OCI-LY1 (cell line): Measurements from ENCODE around the gene MACF1.
"Not testable (repeated sequence)": the region's sequence is repeated elsewhere in the genome, so short reads cannot be mapped to it uniquely, and the experiment has no call there.

Experiments used
- H2AFZ ChIP-seq: fragments of 200-600 bp; sonication (generic), shearing (Covaris generic); 2 replicates; pipeline ENCODE4 v1.6.0; 2014; ENCODE audit warnings: antibody characterized with exemption, mild to moderate bottlenecking, low read length
- H3F3A ChIP-seq: fragments of 200-600 bp; sonication (generic), shearing (Covaris generic); 2 replicates; pipeline ENCODE4 v1.6.0; 2014; ENCODE audit warnings: mild to moderate bottlenecking, antibody characterized with exemption, low read length, moderate library complexity; ENCODE audit not compliant: insufficient read depth
- H3K27ac ChIP-seq: fragments of 200-600 bp; sonication (generic); 2 replicates; pipeline ENCODE4 v1.5.1; 2014; ENCODE audit warnings: low read length, mixed run types, mild to moderate bottlenecking, low read depth; ENCODE audit not compliant: poor library complexity, severe bottlenecking
- H3K27me3 ChIP-seq: fragments of 200-600 bp; sonication (generic); 2 replicates; pipeline ENCODE4 v1.6.0; 2014; ENCODE audit warnings: antibody characterized with exemption, mild to moderate bottlenecking, low read length, moderate library complexity; ENCODE audit not compliant: insufficient read depth
- H3K36me3 ChIP-seq: fragments of 200-600 bp; sonication (generic); 2 replicates; pipeline ENCODE4 v1.6.1; 2014; ENCODE audit warnings: mild to moderate bottlenecking, antibody characterized with exemption, low read length, moderate library complexity, mixed read lengths; ENCODE audit not compliant: insufficient read depth
- H3K4me1 ChIP-seq: fragments of 200-600 bp; sonication (generic); 2 replicates; pipeline ENCODE4 v1.5.1; 2014; ENCODE audit warnings: mild to moderate bottlenecking, low read length, moderate library complexity; ENCODE audit not compliant: insufficient read depth, severe bottlenecking
- H3K4me2 ChIP-seq: fragments of 200-600 bp; sonication (generic), shearing (Covaris generic); 2 replicates; pipeline ENCODE4 v1.6.1; 2014; ENCODE audit warnings: low read length
- H3K4me3 ChIP-seq: fragments of 200-600 bp; sonication (generic); 2 replicates; pipeline ENCODE4 v1.5.1; 2014; ENCODE audit warnings: low read length, low read depth, mild to moderate bottlenecking, mixed read lengths; ENCODE audit not compliant: poor library complexity, severe bottlenecking
- H3K79me2 ChIP-seq: fragments of 200-600 bp; shearing (Covaris generic); 2 replicates; pipeline ENCODE4 v1.6.1; 2016; ENCODE audit warnings: mixed run types, low read length, mixed read lengths; ENCODE audit not compliant: insufficient read depth
- H3K9ac ChIP-seq: fragments of 200-600 bp; sonication (generic), shearing (Covaris generic); 2 replicates; pipeline ENCODE4 v1.6.1; 2014; ENCODE audit warnings: mild to moderate bottlenecking, low read length, mixed read lengths
- H3K9me2 ChIP-seq: fragments of 200-600 bp; sonication (generic), shearing (Covaris generic); 2 replicates; pipeline ENCODE4 v1.6.1; 2014; ENCODE audit warnings: low read depth, mild to moderate bottlenecking, low read length, mixed read lengths
- H3K9me3 ChIP-seq: fragments of 200-600 bp; shearing (Covaris generic); 2 replicates; pipeline ENCODE4 v1.6.1; 2014; ENCODE audit warnings: low read length, mixed read lengths
- H4K20me1 ChIP-seq: fragments of 200-600 bp; sonication (generic), shearing (Covaris generic); 2 replicates; pipeline ENCODE4 v1.6.0; 2016; ENCODE audit warnings: mild to moderate bottlenecking, low read length; ENCODE audit not compliant: insufficient read depth
- EZH2 ChIP-seq: fragments of 200-600 bp; sonication (generic), shearing (Covaris generic); IDR thresholded peaks from 2 replicates; pipeline ENCODE4 v1.8.0; 2017; ENCODE audit warnings: borderline replicate concordance, mixed run types, mild to moderate bottlenecking, antibody characterized with exemption, low read length, moderate library complexity, mixed read lengths
- TF ChIP-seq, protein P1 (sequence below): fragments of 200-600 bp; sonication (generic), shearing (Covaris generic); IDR thresholded peaks from 2 replicates; pipeline ENCODE4 v1.5.1; 2017; ENCODE audit warnings: mild to moderate bottlenecking, antibody characterized with exemption, low read length, moderate library complexity, mixed read lengths

Gene MACF1

GRCh38 chr1:39491146-39491921 is 286.8 kb downstream of the MACF1 start, which contains the start of gene BMP8A:
BMP8A (plus strand) TSS chr1:39491636; CDS start chr1:39491992, 356 bp downstream.
- H3K4me1 ChIP-seq: peaks cover 11% of the 10 kb centered on the region
- H3K9me2 ChIP-seq: no peaks in the 10 kb centered on the region
- no peaks in the 10 kb centered on the region for H4K20me1 ChIP-seq
- TF ChIP-seq, protein P1, sequence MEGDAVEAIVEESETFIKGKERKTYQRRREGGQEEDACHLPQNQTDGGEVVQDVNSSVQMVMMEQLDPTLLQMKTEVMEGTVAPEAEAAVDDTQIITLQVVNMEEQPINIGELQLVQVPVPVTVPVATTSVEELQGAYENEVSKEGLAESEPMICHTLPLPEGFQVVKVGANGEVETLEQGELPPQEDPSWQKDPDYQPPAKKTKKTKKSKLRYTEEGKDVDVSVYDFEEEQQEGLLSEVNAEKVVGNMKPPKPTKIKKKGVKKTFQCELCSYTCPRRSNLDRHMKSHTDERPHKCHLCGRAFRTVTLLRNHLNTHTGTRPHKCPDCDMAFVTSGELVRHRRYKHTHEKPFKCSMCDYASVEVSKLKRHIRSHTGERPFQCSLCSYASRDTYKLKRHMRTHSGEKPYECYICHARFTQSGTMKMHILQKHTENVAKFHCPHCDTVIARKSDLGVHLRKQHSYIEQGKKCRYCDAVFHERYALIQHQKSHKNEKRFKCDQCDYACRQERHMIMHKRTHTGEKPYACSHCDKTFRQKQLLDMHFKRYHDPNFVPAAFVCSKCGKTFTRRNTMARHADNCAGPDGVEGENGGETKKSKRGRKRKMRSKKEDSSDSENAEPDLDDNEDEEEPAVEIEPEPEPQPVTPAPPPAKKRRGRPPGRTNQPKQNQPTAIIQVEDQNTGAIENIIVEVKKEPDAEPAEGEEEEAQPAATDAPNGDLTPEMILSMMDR: peak; percentile 4; the same call in 1 of the 2 replicates
- no peak for TF ChIP-seq EZH2
- H3K79me2 ChIP-seq: no peaks in the 10 kb centered on the region
- no peak within 1 kb of the TSS for H2AFZ ChIP-seq
- H3F3A ChIP-seq: no peaks in the 10 kb centered on the region
- H3K27ac ChIP-seq: no peak within 1 kb of the TSS
- peaks cover 10% of the 10 kb centered on the region for H3K36me3 ChIP-seq
- peak within 1 kb of the TSS; percentile 64 for H3K4me3 ChIP-seq
- H3K9ac ChIP-seq: no peak within 1 kb of the TSS; the same call in 1 of the 2 replicates
- H3K9me3 ChIP-seq: no peaks in the 10 kb centered on the region
- peak within 1 kb of the TSS; percentile 86 for H3K4me2 ChIP-seq
- no peaks in the 10 kb centered on the region for H3K27me3 ChIP-seq

DNA sequence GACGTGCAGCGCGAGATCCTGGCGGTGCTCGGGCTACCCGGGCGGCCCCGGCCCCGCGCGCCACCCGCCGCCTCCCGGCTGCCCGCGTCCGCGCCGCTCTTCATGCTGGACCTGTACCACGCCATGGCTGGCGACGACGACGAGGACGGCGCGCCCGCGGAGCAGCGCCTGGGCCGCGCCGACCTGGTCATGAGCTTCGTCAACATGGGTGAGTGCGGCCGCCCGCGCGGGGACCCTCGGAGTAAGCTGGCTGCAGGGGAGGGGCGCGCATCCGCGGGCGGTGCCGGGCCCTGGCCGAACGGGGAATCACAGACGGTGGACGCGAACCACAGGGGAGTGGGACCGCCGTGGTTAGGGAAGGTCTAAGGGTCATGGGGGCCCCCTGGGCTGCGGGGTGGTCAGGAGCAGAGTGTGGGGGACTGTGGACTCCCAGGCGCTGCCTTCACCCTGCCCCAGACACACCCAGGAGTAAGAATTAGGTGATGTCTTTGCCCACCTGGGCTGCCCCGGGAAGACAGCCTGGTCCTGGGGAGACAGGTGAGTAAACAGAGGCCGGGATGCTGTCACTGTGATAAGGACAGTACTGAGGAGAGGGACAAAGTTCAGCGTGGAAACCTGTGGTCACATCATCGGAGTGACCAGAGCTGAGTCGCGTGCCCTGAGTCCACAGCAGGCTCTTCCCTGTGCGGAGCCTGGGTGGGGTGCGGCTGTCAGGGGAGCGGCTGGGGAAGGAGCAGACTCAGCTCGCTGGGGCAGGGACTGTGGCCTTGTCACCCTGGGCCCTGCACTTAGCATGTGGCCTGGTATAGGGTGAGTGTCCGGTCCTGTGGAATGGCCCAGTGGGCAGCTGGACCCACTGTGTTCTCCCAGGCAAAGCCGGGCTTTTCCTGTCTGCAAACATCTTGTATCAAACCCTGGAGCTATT is 287.9 kb downstream of the MACF1 start:
- H3K4me2 ChIP-seq, H4K20me1 ChIP-seq, H3K4me3 ChIP-seq: not testable (repeated sequence)

DNA sequence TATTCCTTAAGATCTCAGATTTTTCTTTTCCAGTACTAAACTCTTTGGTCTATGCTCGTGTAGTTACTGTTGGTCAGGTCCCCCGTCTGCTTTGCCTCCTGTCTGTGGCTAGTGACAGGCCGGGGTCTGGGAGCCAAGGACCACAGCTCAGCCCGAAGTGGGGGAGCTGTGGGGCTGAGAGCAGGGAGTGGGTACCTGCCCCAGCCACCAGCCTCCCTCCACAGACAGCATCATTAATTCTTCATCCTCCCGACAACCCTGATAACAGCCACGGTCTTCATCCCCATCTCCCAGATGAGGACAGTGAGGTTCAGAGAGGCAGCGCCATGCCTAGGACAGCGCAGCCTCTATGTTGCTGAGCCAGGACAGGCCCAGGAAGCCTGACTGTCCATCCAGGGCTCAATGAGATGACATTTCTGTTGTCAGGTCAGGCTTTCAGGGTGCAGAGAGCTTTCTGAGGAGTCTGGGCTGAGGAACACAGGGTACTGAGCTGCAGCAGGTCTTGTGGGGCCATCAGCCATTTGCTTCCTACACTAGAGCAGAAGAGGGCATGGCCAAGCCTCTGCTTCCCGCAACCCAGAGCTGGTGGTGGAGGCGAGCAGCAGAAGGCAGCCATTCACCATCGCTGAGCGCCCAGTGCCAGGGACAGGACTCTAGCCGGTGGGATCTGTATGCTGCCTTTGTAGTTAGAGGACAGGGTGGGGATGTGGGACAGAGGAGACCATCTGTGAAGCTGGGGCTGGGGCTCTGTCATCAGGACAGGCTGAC is 288.7 kb downstream of the MACF1 start:
- not testable (repeated sequence) for H3K36me3 ChIP-seq, H4K20me1 ChIP-seq, H3K27ac ChIP-seq, H3K9me2 ChIP-seq, H3K9ac ChIP-seq, H3K79me2 ChIP-seq, H3F3A ChIP-seq, H2AFZ ChIP-seq, H3K4me2 ChIP-seq, H3K27me3 ChIP-seq, H3K9me3 ChIP-seq, H3K4me3 ChIP-seq
- H3K4me1 ChIP-seq: peaks cover 11% of the 10 kb centered on the region

More for the DNA sequence above, 287.9 kb downstream of the MACF1 start:
- not testable (repeated sequence) for H3K9ac ChIP-seq, H3F3A ChIP-seq, H3K9me2 ChIP-seq, H2AFZ ChIP-seq, H3K27ac ChIP-seq, H3K9me3 ChIP-seq, H3K79me2 ChIP-seq, H3K36me3 ChIP-seq, H3K27me3 ChIP-seq
- H3K4me1 ChIP-seq: peaks cover 11% of the 10 kb centered on the region
